HL-60 (cell line): ENCODE results near the gene RPS19BP1.

Experiments
- POLR2AphosphoS5 ChIP-seq: IDR thresholded peaks from 2 replicates; pipeline ENCODE4 v1.6.1; 2012; ENCODE audit warnings: low read depth
- TF ChIP-seq, protein P1 (sequence below): IDR thresholded peaks from one replicate; pipeline ENCODE4 v1.5.1; 2011; ENCODE audit warnings: low read length, control low read depth, inconsistent platforms; ENCODE audit not compliant: insufficient read depth

DNA sequence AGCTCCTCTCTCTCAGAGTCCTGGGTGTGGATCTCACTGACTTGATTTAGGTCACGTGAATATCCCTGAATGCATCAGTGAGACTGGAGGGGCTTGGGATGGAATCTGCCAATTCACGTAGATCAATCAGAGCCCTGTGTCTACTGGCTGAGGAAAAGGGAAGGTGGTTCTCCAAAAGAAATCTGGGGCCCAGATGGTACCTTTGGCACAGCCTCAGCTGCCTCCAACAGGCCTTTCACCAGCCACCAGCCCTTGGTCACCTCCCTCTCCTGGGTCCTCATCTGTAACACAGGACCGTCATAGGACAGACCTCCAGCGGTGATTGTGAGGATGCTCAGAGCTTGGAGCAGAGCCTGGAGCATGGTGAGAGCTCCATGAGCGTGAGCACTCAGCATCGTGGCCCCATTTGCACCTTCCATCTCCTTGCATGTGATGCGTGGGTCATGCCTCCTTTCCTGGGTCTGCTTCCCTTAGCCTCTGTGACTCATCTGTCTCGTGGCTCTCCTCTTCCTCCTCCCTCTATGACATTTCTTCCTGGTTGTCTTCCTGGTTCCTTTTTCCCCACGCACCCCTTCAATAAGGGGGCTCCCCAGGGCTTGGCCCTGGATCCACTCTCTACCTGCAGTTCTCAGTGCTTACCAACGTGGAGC, 38.0 kb downstream of the RPS19BP1 start:
- TF ChIP-seq, protein P1, sequence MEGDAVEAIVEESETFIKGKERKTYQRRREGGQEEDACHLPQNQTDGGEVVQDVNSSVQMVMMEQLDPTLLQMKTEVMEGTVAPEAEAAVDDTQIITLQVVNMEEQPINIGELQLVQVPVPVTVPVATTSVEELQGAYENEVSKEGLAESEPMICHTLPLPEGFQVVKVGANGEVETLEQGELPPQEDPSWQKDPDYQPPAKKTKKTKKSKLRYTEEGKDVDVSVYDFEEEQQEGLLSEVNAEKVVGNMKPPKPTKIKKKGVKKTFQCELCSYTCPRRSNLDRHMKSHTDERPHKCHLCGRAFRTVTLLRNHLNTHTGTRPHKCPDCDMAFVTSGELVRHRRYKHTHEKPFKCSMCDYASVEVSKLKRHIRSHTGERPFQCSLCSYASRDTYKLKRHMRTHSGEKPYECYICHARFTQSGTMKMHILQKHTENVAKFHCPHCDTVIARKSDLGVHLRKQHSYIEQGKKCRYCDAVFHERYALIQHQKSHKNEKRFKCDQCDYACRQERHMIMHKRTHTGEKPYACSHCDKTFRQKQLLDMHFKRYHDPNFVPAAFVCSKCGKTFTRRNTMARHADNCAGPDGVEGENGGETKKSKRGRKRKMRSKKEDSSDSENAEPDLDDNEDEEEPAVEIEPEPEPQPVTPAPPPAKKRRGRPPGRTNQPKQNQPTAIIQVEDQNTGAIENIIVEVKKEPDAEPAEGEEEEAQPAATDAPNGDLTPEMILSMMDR = no peak
- no peak for TF ChIP-seq POLR2AphosphoS5
